ENCODE measurements around the gene PYGB. TPM values are rescaled to one million over a fixed set of nuclear protein-coding genes. Genes with fewer than 3 reads are reported as not detected.

The PYGB gene
- polyA plus RNA-seq, 1 experiment, result 68.8 TPM

DNA sequence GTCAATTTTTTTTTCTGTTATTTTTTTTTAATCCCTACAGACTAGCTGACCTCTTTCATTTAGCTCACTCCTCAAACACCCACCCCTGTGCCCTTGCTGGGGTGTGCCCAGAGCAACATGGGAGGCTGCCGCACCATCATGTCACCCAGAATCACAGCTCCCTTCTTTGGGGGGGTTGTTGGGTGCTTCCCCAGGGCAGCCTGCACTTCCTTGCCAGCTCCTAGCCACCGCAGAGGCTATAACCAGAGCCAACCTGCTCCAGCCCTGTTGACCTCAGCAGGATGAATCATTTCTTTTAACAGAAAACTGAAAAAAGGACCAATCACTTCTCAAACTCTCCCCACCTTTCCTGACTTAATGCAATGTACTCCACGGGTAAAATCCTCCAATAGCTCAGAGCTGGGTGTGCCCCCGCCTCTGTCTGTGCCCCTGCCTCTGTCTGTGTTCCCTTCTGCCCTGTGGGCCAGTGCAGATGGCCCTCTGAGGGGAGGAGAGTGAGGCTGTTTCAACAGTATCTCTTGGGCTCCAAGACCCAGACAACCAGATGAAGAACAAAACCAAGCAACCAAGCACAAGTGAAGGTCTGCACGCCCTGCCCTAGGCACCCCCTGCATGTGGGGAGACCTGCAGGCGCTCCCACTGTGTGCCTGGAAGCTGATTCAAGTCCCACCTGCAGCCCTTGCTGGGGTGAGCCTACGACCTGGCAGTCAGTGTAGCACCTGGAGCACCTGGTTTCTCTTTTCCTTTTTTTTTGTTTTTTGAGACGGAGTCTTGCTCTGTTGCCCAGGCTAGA lies 67.7 kb downstream of the PYGB start:
- DNase-seq (ENCODE audit: low read depth), result no peak
- CTCF ChIA-PET, result interaction anchor here (0.9 to 1.5 kb wide), 2 partner anchors 24 to 83 kb away, joined by 3 to 7 read pairs; no protein-coding TSS in a partner anchor
- no peak overlapping the region for H3K4me3 ChIP-seq (ENCODE audit: low read depth, low read length)

DNA sequence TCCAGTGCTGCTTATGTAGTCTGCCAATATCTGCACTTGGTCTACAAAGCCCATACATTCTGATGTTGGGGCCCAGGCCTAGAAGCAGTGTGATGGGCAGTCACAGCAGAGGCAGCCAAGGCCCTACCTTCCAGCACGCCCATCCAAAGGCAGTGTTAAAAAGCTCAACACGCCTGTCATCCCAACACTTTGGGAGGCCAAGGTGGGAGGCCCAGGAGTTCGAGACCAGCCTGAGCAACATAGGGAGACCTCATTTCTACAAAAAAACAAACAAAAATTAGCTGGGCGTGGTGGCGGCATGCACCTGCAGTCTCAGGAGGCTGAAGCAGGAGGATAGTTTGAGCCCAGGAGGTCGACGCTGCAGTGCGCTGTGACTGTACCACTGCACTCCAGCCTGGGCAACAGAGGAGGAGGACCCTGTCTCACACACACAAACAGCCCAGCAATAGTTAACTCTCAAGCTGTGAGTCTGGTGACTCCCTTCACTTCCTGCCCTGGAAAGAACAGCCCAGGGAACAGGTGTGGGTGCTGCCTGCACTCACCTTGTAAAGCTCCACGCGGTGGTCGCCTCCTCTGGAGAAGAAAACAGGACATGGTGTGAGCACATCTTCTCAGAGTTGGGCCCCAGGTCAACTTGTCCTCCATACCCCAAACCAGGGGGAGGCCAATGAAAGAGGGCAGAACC lies 68.8 kb downstream of the PYGB start:
- no peak for DNase-seq (ENCODE audit: low read depth)
- TF ChIP-seq, protein P1, sequence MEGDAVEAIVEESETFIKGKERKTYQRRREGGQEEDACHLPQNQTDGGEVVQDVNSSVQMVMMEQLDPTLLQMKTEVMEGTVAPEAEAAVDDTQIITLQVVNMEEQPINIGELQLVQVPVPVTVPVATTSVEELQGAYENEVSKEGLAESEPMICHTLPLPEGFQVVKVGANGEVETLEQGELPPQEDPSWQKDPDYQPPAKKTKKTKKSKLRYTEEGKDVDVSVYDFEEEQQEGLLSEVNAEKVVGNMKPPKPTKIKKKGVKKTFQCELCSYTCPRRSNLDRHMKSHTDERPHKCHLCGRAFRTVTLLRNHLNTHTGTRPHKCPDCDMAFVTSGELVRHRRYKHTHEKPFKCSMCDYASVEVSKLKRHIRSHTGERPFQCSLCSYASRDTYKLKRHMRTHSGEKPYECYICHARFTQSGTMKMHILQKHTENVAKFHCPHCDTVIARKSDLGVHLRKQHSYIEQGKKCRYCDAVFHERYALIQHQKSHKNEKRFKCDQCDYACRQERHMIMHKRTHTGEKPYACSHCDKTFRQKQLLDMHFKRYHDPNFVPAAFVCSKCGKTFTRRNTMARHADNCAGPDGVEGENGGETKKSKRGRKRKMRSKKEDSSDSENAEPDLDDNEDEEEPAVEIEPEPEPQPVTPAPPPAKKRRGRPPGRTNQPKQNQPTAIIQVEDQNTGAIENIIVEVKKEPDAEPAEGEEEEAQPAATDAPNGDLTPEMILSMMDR (IDR thresholded peaks at IDR 0.05; ENCODE audit: insufficient read depth, low read depth, low read length), result no peak
- POLR2A ChIA-PET, result no interaction called here
- CTCF ChIA-PET, result no interaction called here
- Histone ChIP-seq H3K27me3 (ENCODE audit: control insufficient read depth, insufficient read depth, low read length) (no peaks in the 10 kb centered on the region), H3K4me3 (ENCODE audit: low read depth, low read length) (no peak overlapping the region), H3K36me3 (ENCODE audit: control insufficient read depth, insufficient read depth, low read length) (peaks cover 2% of the 10 kb centered on the region)

More for the DNA sequence above, 67.7 kb downstream of the PYGB start:
- POLR2A ChIA-PET, result no interaction called here
- peaks cover 2% of the 10 kb centered on the region for H3K36me3 ChIP-seq (ENCODE audit: control insufficient read depth, insufficient read depth, low read length)
- TF ChIP-seq, protein P1 (IDR thresholded peaks at IDR 0.05; ENCODE audit: insufficient read depth, low read depth, low read length), result no peak
- no peaks in the 10 kb centered on the region for H3K27me3 ChIP-seq (ENCODE audit: control insufficient read depth, insufficient read depth, low read length)

DNA sequence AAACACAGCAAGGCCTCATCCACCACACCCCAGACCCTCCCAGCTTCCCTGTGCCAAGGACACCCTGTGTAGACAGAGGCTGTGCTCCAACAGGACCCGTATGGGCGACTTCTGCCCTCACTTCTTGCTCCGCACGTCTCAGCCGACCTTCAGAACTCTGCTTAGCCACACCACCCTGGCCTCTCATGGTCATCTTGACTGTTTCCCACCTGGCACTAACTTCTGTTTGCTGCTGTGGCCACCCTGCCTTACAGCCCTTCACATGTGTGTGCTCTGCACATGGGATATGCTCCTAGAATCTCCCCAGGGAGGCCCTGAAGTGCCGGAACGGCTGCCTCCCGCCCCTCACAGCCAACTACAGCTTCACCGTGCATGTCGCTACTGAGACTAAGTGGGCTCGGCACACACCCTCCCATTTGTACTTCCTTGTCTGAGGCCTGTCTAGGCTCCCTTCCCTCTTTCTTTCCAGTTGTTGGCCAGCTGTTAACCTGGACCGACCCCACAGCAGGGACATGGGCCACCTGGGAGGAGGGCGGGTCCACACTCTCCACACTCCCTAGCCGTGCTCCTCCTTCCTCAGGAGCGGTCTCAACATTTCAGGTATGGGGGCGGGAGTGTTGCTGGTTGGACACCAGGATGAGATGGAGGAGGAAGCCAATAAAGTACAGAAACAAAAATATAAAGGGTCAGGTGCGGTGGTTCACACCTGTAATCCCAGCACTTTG lies 69.6 kb downstream of the PYGB start:
- TF ChIP-seq, protein P1 (IDR thresholded peaks at IDR 0.05; ENCODE audit: insufficient read depth, low read depth, low read length), result no peak
- Histone ChIP-seq H3K4me3 (ENCODE audit: low read depth, low read length) (no peak overlapping the region), H3K27me3 (ENCODE audit: control insufficient read depth, insufficient read depth, low read length) (no peaks in the 10 kb centered on the region), H3K36me3 (ENCODE audit: control insufficient read depth, insufficient read depth, low read length) (peaks cover 2% of the 10 kb centered on the region)
- ChIA-PET POLR2A (no interaction called here), CTCF (no interaction called here)
- no peak for DNase-seq (ENCODE audit: low read depth)

DNA sequence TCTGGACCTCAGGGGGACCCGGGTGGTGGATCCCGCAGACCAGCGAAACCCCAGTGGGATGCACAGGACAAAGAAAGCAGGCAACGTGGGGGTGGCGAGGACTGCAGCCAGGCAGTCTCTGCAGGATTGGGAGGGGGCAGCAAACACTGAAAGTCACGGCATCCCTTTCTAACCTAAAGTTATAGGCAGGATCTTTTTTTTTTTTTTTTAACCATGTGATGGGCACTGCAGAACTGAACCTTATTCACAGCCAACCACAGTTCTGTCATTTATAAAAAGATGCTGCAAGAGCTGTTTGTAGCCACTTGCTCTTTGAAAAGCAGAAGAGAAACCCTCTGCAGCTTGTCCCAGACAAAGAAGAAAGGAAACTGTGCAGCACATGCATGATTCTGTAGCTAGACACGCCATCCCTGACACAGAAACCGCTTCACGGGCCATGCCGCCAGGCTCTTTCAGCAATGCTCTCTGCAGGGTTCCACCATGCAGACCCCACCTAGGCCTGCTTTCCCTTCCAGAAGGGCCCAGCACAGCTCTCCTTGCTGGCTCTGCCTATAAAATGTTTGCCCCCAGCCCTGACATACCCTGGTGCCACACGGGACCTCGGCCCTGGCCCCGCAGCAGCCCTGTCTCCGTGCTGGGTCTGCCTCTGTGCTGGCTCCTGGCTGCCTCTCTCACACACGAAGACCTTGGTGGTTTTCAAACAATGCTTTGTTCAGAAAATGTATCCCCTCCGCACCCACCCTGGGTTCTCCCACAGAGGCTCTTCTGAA lies 70.8 kb downstream of the PYGB start:
- H3K27me3 ChIP-seq (ENCODE audit: control insufficient read depth, insufficient read depth, low read length), result no peaks in the 10 kb centered on the region
- no peak overlapping the region for H3K4me3 ChIP-seq (ENCODE audit: low read depth, low read length)
- TF ChIP-seq, protein P1 (IDR thresholded peaks at IDR 0.05; ENCODE audit: insufficient read depth, low read depth, low read length), result no peak
- ChIA-PET POLR2A (no interaction called here), CTCF (no interaction called here)
- no peak for DNase-seq (ENCODE audit: low read depth)
- peaks cover 2% of the 10 kb centered on the region for H3K36me3 ChIP-seq (ENCODE audit: control insufficient read depth, insufficient read depth, low read length)

Measured in BJ (cell line).